Esophagus muscularis mucosa (tissue), 4 donors: ENCODE measurements around the gene SOBP. TPM values are rescaled to one million over a fixed set of nuclear protein-coding genes. Genes with fewer than 3 reads are reported as not detected.
A peak's percentile ranks its signal among the peaks of the same experiment; 100 is the strongest.

Experiments used
- DNase-seq: peaks from one replicate; pipeline ENCODE4 v3.0.0-alpha.2; 2017; ENCODE audit errors: extremely low spot score
- H3K27ac ChIP-seq, 4 donors: fragments of 200-600 bp; sonication (generic); replicated peaks in 1 of 4; 1 replicate in 3 of 4; 2 replicates in 1 of 4; pipeline ENCODE4 v1.5.1; 2016 to 2019; ENCODE audit warnings: mild to moderate bottlenecking in 1 of 4
- H3K27me3 ChIP-seq, 4 donors: fragments of 200-600 bp; sonication (generic); one replicate each; pipeline versions ENCODE4 v1.5.1 to v1.6.0; 2016 to 2019
- H3K36me3 ChIP-seq, 4 donors: fragments of 200-600 bp; sonication (generic); one replicate each; pipeline ENCODE4 v1.5.1; 2016 to 2019
- H3K4me1 ChIP-seq, 4 donors: fragments of 200-600 bp; sonication (generic); one replicate each; pipeline ENCODE4 v1.5.1; 2016 to 2019
- H3K4me3 ChIP-seq, 4 donors: fragments of 200-600 bp; sonication (generic); 1 replicate in 2 of 4; 2 replicates in 2 of 4; pipeline ENCODE4 v1.5.1; 2016 to 2019; ENCODE audit warnings: mild to moderate bottlenecking in 4 of 4, moderate library complexity in 1 of 4
- H3K9me3 ChIP-seq, 4 donors: fragments of 200-600 bp; sonication (generic); 1 replicate in 3 of 4; 2 replicates in 1 of 4; pipeline ENCODE4 v1.5.1; 2016 to 2019
- CTCF ChIP-seq, 3 experiments: fragments of 200-600 bp in 2 of 3; fragments of 450-650 bp in 1 of 3; sonication (generic) in 2 of 3; IDR thresholded peaks; one replicate each; pipeline ENCODE4 v1.5.1; 2017 to 2019; ENCODE audit warnings: antibody characterized with exemption in 3 of 3, mild to moderate bottlenecking in 2 of 3, moderate library complexity in 1 of 3
- EP300 ChIP-seq: sonication (generic); formaldehyde crosslinking; IDR thresholded peaks from one replicate; pipeline ENCODE4 v1.6.1; 2017; ENCODE audit warnings: antibody characterized with exemption
- POLR2A ChIP-seq: fragments of 450-650 bp; IDR thresholded peaks from one replicate; pipeline ENCODE4 v1.6.1; 2017; ENCODE audit warnings: antibody characterized with exemption, moderate library complexity, mild to moderate bottlenecking, low read depth
- POLR2AphosphoS5 ChIP-seq, 2 donors: sonication (generic); formaldehyde crosslinking; IDR thresholded peaks; one replicate each; pipeline ENCODE4 v1.6.1; 2017; ENCODE audit warnings: antibody characterized with exemption in 2 of 2
- WGBS: methylation state at CpG from one replicate; pipeline ENCODE4 v1.1.5; 2018; 5-methylcytosine and 5-hydroxymethylcytosine counted together
- intact Hi-C: fragments of 100-400 bp; cut with DNase I; formaldehyde crosslinking; loops from one replicate; pipeline ENCODE4 v1.15.1; 2023
- total RNA-seq, 4 donors: library from RNA; depleted of rRNA; stranded (reverse); fragments of >200 nt; gene quantifications; one replicate each; pipeline versions ENCODE4 v1.1.0 to v1.2.1, GENCODE V29; 2016

Gene SOBP
- total RNA-seq, 4 donors from 2014 or later = 18.6 to 44.1 (median 27.6) TPM

DNA sequence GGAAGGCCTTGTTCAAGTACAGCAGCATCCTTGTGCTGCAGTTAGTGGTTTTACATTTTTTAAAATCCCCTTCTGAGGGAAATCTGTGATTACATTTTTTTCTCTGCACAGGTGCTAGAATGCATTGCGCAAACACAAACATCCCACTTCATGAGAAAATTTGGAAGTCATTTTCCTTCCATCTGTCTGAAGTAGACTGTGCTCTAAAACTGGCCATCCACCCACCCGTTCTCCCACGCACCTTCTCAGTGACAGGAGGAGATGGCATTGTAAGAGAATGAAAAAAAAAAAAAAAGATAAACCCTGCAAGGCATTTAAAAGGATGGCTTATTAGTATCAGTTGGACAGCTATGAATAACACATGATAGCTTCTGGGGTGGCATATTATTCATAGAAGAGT lies 65.0 kb downstream of the SOBP start:
- TF ChIP-seq CTCF (IDR thresholded peaks at IDR 0.05) = no peak
- no peak for TF ChIP-seq POLR2AphosphoS5 (IDR thresholded peaks at IDR 0.05)
- TF ChIP-seq EP300 = no peak
- TF ChIP-seq POLR2A = no peak
- DNase-seq = no peak
- Histone ChIP-seq H3K27ac (no peak overlapping the region), H3K4me1 (peaks cover 0 to 2% (median 0%) of the 10 kb centered on the region in 4 donors), H3K27me3 (no peaks in the 10 kb centered on the region), H3K4me3 (no peak overlapping the region), H3K9me3 (no peaks in the 10 kb centered on the region), H3K36me3 (no peaks in the 10 kb centered on the region)
- WGBS = 91% methylated on average over 3 of the region's 3 CpGs
- intact Hi-C loops = no loop called here

DNA sequence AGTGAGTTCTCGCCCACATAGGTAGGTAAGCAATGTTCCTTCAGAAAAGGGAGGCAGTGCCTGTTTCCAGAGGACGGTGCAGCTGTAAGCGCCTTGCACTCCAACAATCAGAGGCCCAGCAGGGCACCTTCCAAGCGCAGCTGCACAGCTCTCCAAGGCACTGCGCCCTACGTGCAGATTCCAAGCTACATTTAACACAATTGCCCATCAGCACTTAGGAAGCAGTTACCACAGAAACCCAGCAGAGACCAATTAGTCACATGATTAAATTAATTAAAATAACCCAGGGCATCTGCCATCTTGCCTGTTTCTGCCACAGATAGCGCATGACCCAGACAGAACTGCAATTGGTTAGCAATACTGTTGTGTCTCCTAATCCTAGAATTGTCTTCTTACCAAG lies 65.5 kb downstream of the SOBP start:
- DNase-seq = no peak
- WGBS = 97% methylated on average over 7 of the region's 7 CpGs

GRCh38 chr6:107556082-107556481 lies 66.2 kb downstream of the SOBP start:
- Histone ChIP-seq H3K27ac (no peak overlapping the region), H3K36me3 (no peaks in the 10 kb centered on the region), H3K9me3 (no peaks in the 10 kb centered on the region), H3K27me3 (no peaks in the 10 kb centered on the region), H3K4me1 (peaks cover 2 to 13% (median 9%) of the 10 kb centered on the region in 4 donors), H3K4me3 (no peak overlapping the region)
- TF ChIP-seq POLR2A (no peak), CTCF (IDR thresholded peaks at IDR 0.05) (no peak), POLR2AphosphoS5 (IDR thresholded peaks at IDR 0.05) (no peak), EP300 (no peak)
- intact Hi-C loops = no loop called here
- no peak for DNase-seq

More for the DNA sequence above, 65.5 kb downstream of the SOBP start:
- TF ChIP-seq EP300 (no peak), POLR2AphosphoS5 (IDR thresholded peaks at IDR 0.05) (no peak), POLR2A (no peak), CTCF (IDR thresholded peaks at IDR 0.05) (no peak)
- H3K4me1 ChIP-seq = peaks cover 0 to 7% (median 3%) of the 10 kb centered on the region in 4 donors
- H3K27me3 ChIP-seq = no peaks in the 10 kb centered on the region
- no peaks in the 10 kb centered on the region for H3K36me3 ChIP-seq
- H3K27ac ChIP-seq = no peak overlapping the region
- intact Hi-C loops = no loop called here
- H3K4me3 ChIP-seq = no peak overlapping the region
- no peaks in the 10 kb centered on the region for H3K9me3 ChIP-seq

GRCh38 chr6:107557698-107558097 lies 67.8 kb downstream of the SOBP start:
- no peaks in the 10 kb centered on the region for H3K9me3 ChIP-seq
- H3K4me1 ChIP-seq = peaks cover 8 to 19% (median 11%) of the 10 kb centered on the region in 4 donors
- no peaks in the 10 kb centered on the region for H3K36me3 ChIP-seq
- no peak overlapping the region for H3K4me3 ChIP-seq
- no peaks in the 10 kb centered on the region for H3K27me3 ChIP-seq
- TF ChIP-seq EP300 = no peak
- TF ChIP-seq CTCF (IDR thresholded peaks at IDR 0.05) = no peak
- TF ChIP-seq POLR2AphosphoS5 (IDR thresholded peaks at IDR 0.05) = no peak
- TF ChIP-seq POLR2A = no peak
- no peak overlapping the region for H3K27ac ChIP-seq
- no peak for DNase-seq
- intact Hi-C loops = no loop called here

DNA sequence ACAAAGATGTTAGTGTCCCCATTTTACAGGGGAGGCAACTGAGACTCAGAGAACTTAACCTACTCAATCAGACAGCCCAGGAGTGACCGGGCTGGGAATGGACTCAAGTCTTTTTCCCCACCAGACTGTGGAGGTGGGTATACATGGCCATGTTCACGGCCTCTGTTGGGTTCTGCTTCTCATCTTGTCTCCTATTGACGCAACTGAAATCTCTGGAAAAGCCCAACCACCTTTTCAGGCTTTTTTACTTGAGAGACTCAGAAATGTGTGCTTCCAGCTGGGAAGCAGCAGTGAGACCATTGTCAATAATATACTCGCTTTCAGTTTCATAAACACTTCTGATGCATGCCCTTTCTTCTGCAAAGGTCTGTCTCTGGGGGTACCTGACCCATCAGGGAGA lies 70.7 kb downstream of the SOBP start:
- Histone ChIP-seq H3K4me3 (peak overlapping the region in 1 of 4 donors; percentile 3), H3K27ac (peak overlapping the region; percentile 40 to 67 (median 66)), H3K4me1 (peaks cover 12 to 43% (median 31%) of the 10 kb centered on the region in 4 donors), H3K36me3 (no peaks in the 10 kb centered on the region), H3K27me3 (no peaks in the 10 kb centered on the region), H3K9me3 (no peaks in the 10 kb centered on the region)
- intact Hi-C loops = no loop called here
- DNase-seq = no peak
- TF ChIP-seq CTCF (IDR thresholded peaks at IDR 0.05) = no peak
- TF ChIP-seq POLR2AphosphoS5 (IDR thresholded peaks at IDR 0.05) = peak; percentile 16 to 20
- TF ChIP-seq POLR2A = no peak
- WGBS = 28% methylated on average over 4 of the region's 4 CpGs
